ENCODE results near the gene RFT1.

DNA sequence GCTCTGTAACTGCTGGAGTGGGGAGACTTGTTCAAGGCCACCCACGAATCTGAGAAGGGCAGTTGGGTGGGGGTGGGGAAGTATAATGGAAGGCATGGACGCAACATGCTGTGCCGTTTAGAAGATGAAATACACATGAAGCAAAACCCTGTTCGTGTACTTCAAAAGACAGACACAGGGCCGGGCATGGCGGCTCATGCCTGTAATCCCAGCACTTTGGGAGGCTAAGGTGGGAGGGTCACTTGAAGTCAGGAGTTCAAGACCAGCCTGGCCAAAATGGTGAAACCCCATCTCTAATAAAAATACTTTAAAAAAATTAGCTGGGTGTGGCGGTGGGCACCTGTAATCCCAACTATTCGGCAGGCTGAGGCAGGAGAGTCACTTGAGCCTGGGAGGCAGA, 47.5 kb downstream of the RFT1 start:
- TF ChIP-seq, protein P1, sequence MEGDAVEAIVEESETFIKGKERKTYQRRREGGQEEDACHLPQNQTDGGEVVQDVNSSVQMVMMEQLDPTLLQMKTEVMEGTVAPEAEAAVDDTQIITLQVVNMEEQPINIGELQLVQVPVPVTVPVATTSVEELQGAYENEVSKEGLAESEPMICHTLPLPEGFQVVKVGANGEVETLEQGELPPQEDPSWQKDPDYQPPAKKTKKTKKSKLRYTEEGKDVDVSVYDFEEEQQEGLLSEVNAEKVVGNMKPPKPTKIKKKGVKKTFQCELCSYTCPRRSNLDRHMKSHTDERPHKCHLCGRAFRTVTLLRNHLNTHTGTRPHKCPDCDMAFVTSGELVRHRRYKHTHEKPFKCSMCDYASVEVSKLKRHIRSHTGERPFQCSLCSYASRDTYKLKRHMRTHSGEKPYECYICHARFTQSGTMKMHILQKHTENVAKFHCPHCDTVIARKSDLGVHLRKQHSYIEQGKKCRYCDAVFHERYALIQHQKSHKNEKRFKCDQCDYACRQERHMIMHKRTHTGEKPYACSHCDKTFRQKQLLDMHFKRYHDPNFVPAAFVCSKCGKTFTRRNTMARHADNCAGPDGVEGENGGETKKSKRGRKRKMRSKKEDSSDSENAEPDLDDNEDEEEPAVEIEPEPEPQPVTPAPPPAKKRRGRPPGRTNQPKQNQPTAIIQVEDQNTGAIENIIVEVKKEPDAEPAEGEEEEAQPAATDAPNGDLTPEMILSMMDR (IDR thresholded peaks at IDR 0.05), result no peak
- no peak for TF ChIP-seq POLR2A (IDR thresholded peaks at IDR 0.05)
- no peak for TF ChIP-seq EP300 (IDR thresholded peaks at IDR 0.05)
